HG03039 (cell line): ENCODE results near the gene NXF1.

Experiments used
- ATAC-seq: cut with Tn5 transposase; IDR thresholded peaks from one replicate; pipeline ENCODE4 v1.9.1; 2021; ENCODE audit warnings: mild to moderate bottlenecking, moderate library complexity; ENCODE audit not compliant: unreplicated experiment

NXF1 gene

DNA sequence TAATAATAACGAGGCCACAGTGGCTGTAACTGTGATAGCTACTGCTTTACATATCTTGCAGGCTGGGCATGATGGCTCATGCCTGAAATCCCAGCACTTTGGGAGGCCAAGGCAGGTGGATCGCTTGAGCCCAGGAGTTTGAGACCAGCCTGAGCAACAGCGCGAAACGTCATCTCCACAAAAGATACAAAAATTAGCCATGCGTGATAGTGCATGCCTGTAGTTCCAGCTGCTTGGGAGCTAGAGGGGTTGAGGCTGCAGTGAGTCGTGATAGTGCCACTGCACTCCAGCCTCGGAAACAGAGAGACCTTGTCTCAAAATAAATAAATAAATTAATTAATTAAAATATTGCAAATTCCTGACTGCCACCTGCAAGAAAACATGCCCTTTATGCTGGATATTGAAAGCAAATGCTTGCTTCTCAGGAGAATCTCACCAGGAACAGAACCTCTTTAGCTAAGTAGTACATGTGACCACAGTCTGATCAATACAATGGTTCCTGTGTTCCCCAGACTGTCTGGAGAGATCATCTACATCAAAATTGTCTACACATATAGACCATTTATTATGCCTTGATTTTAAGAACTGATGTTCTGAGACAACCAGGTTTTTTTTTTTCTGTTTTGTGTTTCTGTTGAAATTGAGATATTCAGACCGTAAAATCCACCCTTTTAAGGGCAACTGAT, 57.6 kb downstream of the NXF1 start:
- no peak for ATAC-seq
